Measurements from ENCODE around the gene TACR2. TPM values are rescaled to one million over a fixed set of nuclear protein-coding genes. Genes with fewer than 3 reads are reported as not detected.

The TACR2 gene
- under 1 TPM; 0.17 to 0.39 (median 0.28) TPM for polyA plus RNA-seq (ENCODE audit: insufficient read length in 4 of 4)

- DNase-seq (ENCODE audit: low read depth in 4 of 4, low spot score in 3 of 4) = no peak
Observed at GRCh38 chr10:69416695-69417094, at the start of gene TACR2. Gene TACR2, minus strand, starts transcription at chr10:69416918. Its CDS starts 595 bp downstream, at chr10:69416323.

GRCh38 chr10:69466158-69466490, 49.4 kb upstream of the TACR2 start:
- no peak for DNase-seq (ENCODE audit: low read depth in 4 of 4, low spot score in 3 of 4)

GRCh38 chr10:69465457-69466157, 48.9 kb upstream of the TACR2 start:
- no peak for DNase-seq (ENCODE audit: low read depth in 4 of 4, low spot score in 3 of 4)

GRCh38 chr10:69464801-69465401, 48.2 kb upstream of the TACR2 start:
- no peak for DNase-seq (ENCODE audit: low read depth in 4 of 4, low spot score in 3 of 4)

- DNase-seq (ENCODE audit: low read depth in 4 of 4, low spot score in 3 of 4) = no peak
Observed at GRCh38 chr10:69464401-69464800, 47.7 kb upstream of the TACR2 start.

- DNase-seq (ENCODE audit: low read depth in 4 of 4, low spot score in 3 of 4) = no peak
Observed at GRCh38 chr10:69463886-69464285, 47.2 kb upstream of the TACR2 start.

GRCh38 chr10:69461243-69462025, 44.7 kb upstream of the TACR2 start:
- DNase-seq (ENCODE audit: low read depth in 4 of 4, low spot score in 3 of 4) = no peak

GRCh38 chr10:69460576-69461242, 44.0 kb upstream of the TACR2 start:
- DNase-seq (ENCODE audit: low read depth in 4 of 4, low spot score in 3 of 4) = no peak

GRCh38 chr10:69459893-69460575, 43.3 kb upstream of the TACR2 start:
- no peak for DNase-seq (ENCODE audit: low read depth in 4 of 4, low spot score in 3 of 4)

- no peak for DNase-seq (ENCODE audit: low read depth in 4 of 4, low spot score in 3 of 4)
Observed at GRCh38 chr10:69459101-69459790, 42.5 kb upstream of the TACR2 start.

- no peak for DNase-seq (ENCODE audit: low read depth in 4 of 4, low spot score in 3 of 4)
Observed at GRCh38 chr10:69458430-69459100, 41.8 kb upstream of the TACR2 start.

GRCh38 chr10:69457771-69458237, 41.1 kb upstream of the TACR2 start:
- no peak for DNase-seq (ENCODE audit: low read depth in 4 of 4, low spot score in 3 of 4)

GRCh38 chr10:69456880-69457693, 40.4 kb upstream of the TACR2 start:
- DNase-seq (ENCODE audit: low read depth in 4 of 4, low spot score in 3 of 4) = no peak

- DNase-seq (ENCODE audit: low read depth in 4 of 4, low spot score in 3 of 4) = no peak
Observed at GRCh38 chr10:69455006-69455763, 38.5 kb upstream of the TACR2 start.

- DNase-seq (ENCODE audit: low read depth in 4 of 4, low spot score in 3 of 4) = no peak
Observed at GRCh38 chr10:69453795-69454194, 37.1 kb upstream of the TACR2 start.

- DNase-seq (ENCODE audit: low read depth in 4 of 4, low spot score in 3 of 4) = no peak
Observed at GRCh38 chr10:69452676-69453415, 36.1 kb upstream of the TACR2 start.

GRCh38 chr10:69451784-69452251, 35.1 kb upstream of the TACR2 start:
- no peak for DNase-seq (ENCODE audit: low read depth in 4 of 4, low spot score in 3 of 4)
